Stimulated activated CD4-positive, alpha-beta T cell treated with anti-CD3 and anti-CD28 coated beads, Interleukin-15, amount 100 ng/mL, for 24 hours (primary cell): ENCODE data around the gene SBF1.
A peak's percentile ranks its signal among the peaks of the same experiment; 100 is the strongest.
"Not testable (repeated sequence)": the region's sequence is repeated elsewhere in the genome, so short reads cannot be mapped to it uniquely, and the experiment has no call there.

ENCODE experiments used
- DNase-seq: peaks from one replicate; pipeline ENCODE4 v3.0.0-alpha.2; 2020

SBF1 gene

DNA sequence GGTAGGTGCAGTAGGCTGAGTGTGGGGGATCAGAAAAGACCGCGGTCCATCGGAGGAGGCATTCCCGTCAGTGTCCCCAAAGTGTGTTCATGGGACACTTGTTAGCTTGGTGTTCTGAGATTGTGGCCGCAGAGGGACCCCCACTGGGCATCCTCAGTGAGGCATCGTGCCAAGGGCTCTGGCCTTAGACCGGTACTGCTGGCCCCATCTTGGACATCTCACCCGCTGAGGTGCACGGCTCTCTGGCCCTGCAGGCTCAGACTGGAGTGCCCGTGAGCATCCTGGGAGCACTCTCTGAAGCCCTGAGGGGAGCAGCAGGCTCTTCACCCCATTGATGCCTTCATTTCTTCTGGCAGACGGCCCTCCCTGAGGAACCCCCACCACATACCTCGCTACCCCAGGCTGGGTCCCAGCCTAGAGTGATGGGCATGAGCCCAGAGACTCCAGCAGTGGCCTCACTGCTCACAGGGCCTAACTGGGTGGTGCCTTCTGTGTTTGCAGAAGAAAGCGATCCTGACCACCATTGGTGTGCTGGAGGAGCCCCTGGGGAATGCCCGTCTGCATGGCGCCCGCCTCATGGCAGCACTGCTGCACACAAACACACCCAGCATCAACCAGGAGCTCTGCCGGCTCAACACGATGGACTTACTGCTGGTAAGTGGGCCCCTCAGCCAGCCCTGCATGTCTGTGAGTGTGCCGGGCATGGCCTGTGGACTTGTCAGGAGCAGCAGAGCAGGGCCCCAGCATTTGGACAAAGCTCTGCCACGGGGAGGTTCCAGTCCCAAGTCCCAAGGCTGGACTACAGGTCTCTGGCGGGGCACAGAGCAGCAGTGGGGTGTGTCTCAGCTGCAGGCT, 51.6 kb downstream of the SBF1 start:
- no peak for DNase-seq

DNA sequence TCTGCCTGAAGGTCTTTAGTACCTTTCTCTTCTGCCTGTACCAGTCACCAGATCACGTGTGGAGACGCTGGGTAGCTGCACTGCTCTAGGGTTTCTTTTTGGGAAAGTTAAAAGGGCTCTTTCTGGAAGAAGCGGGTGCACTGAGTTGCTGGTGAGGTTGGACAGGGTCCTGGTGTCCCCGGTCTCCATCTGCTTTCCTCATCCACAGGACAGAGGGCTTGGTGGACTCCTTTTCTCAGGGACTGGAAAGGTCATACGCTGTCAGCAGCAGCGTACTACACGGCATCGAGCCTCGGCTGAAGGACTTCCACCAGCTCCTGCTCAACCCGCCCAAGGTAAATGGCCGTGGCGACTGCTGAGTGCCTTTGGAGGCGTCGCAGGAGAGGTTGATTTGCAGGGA, 52.8 kb downstream of the SBF1 start:
- DNase-seq = no peak

DNA sequence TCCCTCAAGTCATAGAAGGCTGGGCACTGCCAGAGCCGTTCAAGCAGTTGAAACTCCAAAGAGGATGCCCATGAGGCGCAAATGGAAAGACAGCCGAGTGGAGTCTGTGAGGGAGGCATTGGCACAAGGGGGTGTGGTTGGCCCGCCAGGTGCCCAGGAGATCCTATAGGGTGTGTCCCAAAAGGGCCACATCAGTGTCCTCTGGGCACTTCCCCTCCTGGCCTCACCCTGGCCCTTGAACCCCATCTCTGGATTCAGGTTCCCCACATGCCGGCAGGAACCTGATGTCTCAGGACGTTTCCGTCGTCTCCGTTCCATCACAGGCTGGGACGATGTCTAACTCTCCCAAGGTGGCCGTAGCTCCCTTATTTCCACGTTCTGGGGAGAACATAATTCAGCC, 54.3 kb downstream of the SBF1 start:
- no peak for DNase-seq

DNA sequence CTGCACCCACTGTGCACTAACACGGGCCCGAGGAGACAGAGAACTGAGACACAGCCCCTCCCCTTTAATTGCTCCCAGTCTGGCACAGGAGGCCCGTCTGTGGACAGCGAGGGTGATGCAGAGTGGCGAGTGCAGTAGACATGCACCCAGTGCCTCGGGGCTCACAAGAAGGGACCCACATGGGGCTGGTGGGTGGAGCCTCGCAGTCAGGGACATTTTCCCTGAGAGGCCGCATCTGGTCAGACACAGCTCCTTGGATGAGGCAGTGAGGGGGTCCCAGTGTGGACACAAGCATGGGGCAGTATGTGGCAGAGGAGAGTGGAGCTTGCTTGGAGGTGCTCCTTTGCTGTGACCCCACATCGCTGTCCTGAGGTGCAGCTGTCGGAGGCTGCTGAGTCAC, 54.8 kb downstream of the SBF1 start:
- no peak for DNase-seq

- DNase-seq = no peak
These were observed 55.7 kb downstream of the SBF1 start for GRCh38 chr22:50419116-50419515.

DNA sequence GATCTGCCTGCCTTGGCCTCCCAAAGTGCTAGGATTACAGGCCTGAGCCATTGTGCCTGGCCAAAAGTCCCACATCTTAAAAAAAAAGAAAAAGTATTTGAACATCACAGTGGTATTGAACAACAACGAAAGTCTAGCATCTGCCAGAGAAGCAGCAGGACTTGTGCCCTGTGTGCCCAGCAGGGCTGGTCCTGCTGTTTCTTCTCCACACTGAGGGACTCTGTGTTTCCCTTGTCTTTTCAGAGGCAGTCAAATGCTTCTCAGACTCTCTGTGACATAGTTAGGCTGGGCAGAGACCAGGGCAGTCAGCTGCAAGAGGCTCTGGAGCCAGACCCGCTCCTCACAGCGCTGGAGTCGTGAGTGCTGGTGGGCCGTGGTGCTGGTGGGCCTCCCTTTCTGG, 56.2 kb downstream of the SBF1 start:
- DNase-seq = no peak

GRCh38 chr22:50417411-50418210, 57.2 kb downstream of the SBF1 start:
- no peak for DNase-seq

GRCh38 chr22:50416996-50417395, 57.8 kb downstream of the SBF1 start:
- no peak for DNase-seq

- DNase-seq = no peak
These were observed 59.4 kb downstream of the SBF1 start for GRCh38 chr22:50415426-50415825.

DNA sequence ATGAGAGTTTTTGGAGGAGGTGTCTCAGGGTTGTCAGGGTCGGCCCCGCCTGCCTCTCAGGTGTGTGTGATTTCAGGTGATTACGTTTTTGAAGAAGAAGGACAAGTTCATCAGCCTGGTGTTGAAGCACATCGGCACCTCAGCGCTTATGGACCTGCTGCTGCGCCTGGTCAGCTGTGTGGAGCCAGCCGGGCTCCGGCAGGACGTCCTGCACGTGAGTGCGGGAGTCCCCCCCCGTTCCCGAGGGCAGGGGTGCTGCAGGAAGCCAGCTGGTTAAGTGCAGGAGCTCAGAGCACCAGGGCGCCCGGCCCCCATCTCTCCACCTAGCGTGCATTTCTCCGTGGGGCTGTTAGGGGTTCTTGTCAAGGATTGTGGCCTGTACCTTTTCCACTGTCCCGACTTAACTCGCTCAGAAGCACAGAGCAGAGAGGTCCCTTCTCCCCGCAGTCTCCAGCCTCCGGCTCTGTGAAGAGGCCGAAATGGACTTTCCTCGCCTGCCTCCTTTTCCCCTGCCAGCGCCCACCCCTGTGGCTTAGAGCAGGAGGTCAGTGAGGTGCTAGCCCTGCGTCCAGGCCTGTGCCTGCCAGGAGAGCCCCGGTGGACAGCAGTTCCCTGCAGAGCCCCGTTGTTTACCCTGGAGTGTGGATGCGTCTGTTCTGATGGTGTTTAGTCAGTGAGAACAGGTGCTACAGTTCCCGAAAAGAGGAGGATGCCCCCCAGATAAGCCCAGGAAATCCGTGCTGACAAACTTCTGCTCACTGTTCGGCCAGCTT, 60.2 kb downstream of the SBF1 start:
- no peak for DNase-seq

DNA sequence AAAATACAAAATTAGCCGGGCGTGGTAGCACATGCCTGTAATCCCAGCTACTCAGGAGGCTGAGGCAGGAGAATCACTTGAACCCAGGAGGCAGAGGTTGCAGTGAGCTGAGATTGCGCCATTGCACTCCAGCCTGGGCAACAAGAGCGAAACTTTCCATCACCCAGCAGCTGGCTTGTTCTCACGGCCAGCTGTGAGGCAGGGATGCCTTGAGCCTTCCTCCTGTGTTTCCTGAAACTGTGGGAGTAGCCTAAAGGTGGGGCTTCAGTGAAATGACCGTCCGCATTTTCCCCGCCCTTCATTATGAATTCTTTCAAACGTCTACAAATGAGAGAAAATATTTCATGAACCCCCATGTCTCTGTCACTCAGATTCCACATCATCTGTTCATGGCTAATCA, 65.9 kb downstream of the SBF1 start:
- DNase-seq = not testable (repeated sequence)

DNA sequence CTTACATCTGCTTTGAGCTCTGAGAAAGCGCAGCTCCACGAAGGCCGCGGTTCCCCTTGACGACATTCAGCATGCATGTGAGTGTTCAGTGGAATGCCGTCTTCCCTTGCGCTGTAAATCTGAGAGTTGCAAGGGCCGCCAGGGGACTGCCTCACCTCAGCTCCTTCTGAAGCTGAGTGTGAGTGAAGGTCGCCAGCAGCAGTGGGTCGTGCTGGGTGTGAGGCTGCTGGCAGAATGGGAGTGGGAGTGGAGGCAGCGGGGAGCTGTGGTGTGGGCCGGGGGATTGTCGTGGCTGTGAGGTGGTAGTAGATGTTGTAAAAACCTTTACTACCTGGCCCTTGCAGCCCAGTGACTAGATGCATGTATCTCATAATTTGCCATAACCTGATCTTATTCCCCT, 66.5 kb downstream of the SBF1 start:
- no peak for DNase-seq

- DNase-seq = no peak
These were observed 68.2 kb downstream of the SBF1 start for GRCh38 chr22:50406416-50407170.

DNA sequence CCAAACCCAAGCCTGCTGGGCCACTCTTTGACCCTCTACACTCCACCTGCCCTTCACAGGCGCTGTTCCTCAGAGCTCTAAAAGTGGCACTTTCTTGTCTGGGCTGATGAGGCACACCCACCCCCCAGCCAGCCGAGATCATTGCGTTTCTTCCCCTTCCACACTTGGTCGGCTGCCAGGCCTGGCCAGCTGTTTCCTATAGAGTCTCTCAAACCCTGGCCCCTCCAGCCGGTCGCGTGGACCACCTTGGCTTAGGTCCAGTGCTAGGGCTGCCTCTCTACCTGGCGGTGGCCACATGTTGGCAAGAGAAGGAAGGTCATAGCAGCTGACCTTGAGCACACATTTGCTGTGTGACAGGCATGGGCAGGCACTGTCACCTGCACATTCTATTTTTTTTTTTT, 71.1 kb downstream of the SBF1 start:
- DNase-seq = no peak

DNA sequence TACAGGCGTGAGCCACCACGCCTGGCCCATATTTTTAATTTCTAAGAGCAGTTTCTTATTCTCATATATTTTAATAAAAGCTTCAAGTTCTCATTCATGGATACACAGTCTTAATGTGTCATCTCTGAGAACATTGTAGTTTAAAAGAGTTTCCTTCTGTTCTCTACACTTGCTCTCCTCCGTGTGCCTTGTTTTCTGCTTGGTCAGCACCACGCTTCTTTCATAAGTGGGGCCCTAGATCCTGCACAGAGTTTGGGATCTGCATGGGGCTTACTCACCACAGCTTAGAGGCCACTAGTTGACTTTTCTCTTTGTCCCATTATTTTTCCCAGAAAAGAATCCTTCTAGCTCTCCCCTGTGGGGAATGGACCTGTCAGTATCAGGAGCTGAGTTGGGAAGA, 72.9 kb downstream of the SBF1 start:
- no peak for DNase-seq

- no peak for DNase-seq
These were observed 73.9 kb downstream of the SBF1 start for GRCh38 chr22:50400931-50401330.

GRCh38 chr22:50400406-50400805, 74.4 kb downstream of the SBF1 start:
- no peak for DNase-seq

DNA sequence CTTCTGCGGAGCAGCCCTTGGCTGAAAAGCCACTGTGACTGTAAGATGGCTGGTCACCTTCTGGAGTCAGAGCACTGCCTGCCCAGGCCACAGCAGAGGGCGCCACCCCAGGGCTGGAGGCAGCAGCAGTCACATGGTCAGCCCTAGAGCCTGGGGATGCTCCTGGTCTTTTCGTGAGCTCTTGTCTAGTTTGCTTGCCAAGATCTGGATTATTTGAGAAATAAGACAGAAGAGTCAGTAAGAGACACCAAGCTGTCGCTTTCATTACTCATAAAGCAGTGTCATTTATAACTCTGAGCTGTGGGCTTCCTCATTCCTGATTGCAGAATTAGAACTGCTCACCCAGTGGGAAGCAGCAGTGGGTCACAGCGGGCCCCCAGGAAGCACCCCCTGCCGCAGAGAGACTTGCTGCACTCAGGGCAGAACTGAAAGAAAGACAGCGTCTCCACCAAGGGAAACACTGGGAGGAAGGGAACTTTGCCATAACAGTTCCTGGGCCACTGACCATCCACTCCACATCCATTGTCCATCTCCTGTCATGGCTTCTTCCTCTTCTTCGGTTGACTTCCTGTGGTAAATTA, 75.0 kb downstream of the SBF1 start:
- peak; percentile 30 for DNase-seq

- no peak for DNase-seq
These were observed 75.8 kb downstream of the SBF1 start for GRCh38 chr22:50398831-50399648.

DNA sequence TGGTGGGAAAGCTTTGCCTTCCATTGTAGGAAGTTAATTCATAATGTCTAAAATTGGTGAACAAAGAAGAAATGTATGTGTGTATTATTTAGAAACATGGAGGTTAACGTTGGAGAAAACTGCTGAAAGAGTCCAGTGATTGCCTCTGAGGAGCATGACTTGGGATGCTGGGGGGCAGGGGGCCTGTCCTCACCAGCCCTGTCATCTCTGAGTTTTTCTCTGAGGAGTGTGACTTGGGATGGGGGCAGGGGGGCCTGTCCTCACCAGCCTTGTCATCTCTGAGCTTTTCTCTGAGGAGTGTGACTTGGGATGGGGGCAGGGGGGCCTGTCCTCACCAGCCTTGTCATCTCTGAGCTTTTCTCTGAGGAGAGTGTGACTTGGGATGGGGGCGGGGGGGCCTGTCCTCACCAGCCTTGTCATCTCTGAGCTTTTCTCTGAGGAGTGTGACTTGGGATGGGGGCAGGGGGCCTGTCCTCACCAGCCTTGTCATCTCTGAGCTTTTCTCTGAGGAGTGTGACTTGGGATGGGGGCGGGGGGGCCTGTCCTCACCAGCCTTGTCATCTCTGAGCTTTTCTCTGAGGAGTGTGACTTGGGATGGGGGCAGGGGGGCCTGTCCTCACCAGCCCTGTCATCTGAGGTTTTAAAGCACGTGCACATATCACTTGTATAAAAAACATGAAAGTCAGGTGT, 77.3 kb downstream of the SBF1 start:
- DNase-seq = peak; percentile 19
